OCI-LY3 (cell line): ENCODE data around the gene EDN2.

Experiments
- H2AFZ ChIP-seq: fragments of 200-600, 300-600 bp; shearing (Covaris generic); 2 replicates; pipeline ENCODE4 v1.6.0; 2014; ENCODE audit warnings: antibody characterized with exemption, low read depth, low read length
- H3K27ac ChIP-seq: fragments of 200-600, 300-600 bp; sonication (generic); 2 replicates; pipeline ENCODE4 v1.5.1; 2014; ENCODE audit warnings: mild to moderate bottlenecking, low read length, moderate library complexity, mixed read lengths
- H3K27me3 ChIP-seq: fragments of 200-600, 300-600 bp; sonication (generic); 2 replicates; pipeline ENCODE4 v1.6.1; 2014; ENCODE audit warnings: low read depth, low read length, mixed read lengths
- H3K36me3 ChIP-seq: fragments of 200-600, 300-600 bp; sonication (generic); replicated peaks from 2 replicates; pipeline ENCODE3; 2014; ENCODE audit warnings: low read depth, low read length, mixed read lengths
- H3K4me1 ChIP-seq: fragments of 300-600, 200-600 bp; sonication (generic); 2 replicates; pipeline ENCODE4 v1.6.1; 2014; ENCODE audit warnings: low read length, mixed read lengths
- H3K4me2 ChIP-seq: fragments of 200-600, 300-600 bp; sonication (generic); 2 replicates; pipeline ENCODE4 v1.6.1; 2014; ENCODE audit warnings: low read length, mixed read lengths
- H3K4me3 ChIP-seq: fragments of 300-600, 200-600 bp; sonication (generic); 2 replicates; pipeline ENCODE4 v1.5.1; 2014; ENCODE audit warnings: antibody characterized with exemption, mild to moderate bottlenecking, low read length, moderate library complexity
- H3K79me2 ChIP-seq: fragments of 300-600, 200-600 bp; shearing (Covaris generic); 2 replicates; pipeline ENCODE4 v1.6.1; 2014; ENCODE audit warnings: mild to moderate bottlenecking, low read length, mixed read lengths
- H3K9ac ChIP-seq: fragments of 300-600, 200-600 bp; shearing (Covaris generic); 2 replicates; pipeline ENCODE4 v1.6.0; 2014; ENCODE audit warnings: mild to moderate bottlenecking, low read length, moderate library complexity
- H3K9me3 ChIP-seq: fragments of 200-600, 300-600 bp; shearing (Covaris generic); 2 replicates; pipeline ENCODE4 v1.6.1; 2014; ENCODE audit warnings: low read length, mixed read lengths; ENCODE audit not compliant: insufficient read depth
- H4K20me1 ChIP-seq: fragments of 200-600, 300-600 bp; sonication (generic); 2 replicates; pipeline ENCODE4 v1.6.1; 2016; ENCODE audit warnings: low read length, mixed read lengths; ENCODE audit not compliant: insufficient read depth
- CTCF ChIP-seq: fragments of 200-600, 300-600 bp; sonication (generic); IDR thresholded peaks from 2 replicates; pipeline ENCODE4 v1.5.1; 2014; ENCODE audit warnings: antibody characterized with exemption, low read length, low read depth
- EZH2phosphoT487 ChIP-seq: fragments of 200-600 bp; shearing (Covaris generic); IDR thresholded peaks from 2 replicates; pipeline ENCODE4 v1.6.1; 2018; ENCODE audit warnings: antibody characterized with exemption, mixed run types, low read depth

EDN2 gene

GRCh38 chr1:41478118-41478748, 6.2 kb downstream of the EDN2 start:
- Histone ChIP-seq H3K4me3 (no peak overlapping the region), H3K9me3 (no peaks in the 10 kb centered on the region), H3K36me3 (no peaks in the 10 kb centered on the region), H3K9ac (no peak overlapping the region), H4K20me1 (no peaks in the 10 kb centered on the region), H3K4me1 (peaks cover 22% of the 10 kb centered on the region), H3K27me3 (no peaks in the 10 kb centered on the region), H2AFZ (no peak overlapping the region), H3K4me2 (no peak overlapping the region), H3K27ac (no peak overlapping the region), H3K79me2 (no peaks in the 10 kb centered on the region)
- TF ChIP-seq CTCF (no peak), EZH2phosphoT487 (no peak)

GRCh38 chr1:41476807-41477361, 7.6 kb downstream of the EDN2 start:
- TF ChIP-seq CTCF (no peak), EZH2phosphoT487 (no peak)
- H3K27me3 ChIP-seq, result no peaks in the 10 kb centered on the region
- no peaks in the 10 kb centered on the region for H3K9me3 ChIP-seq
- H3K27ac ChIP-seq, result no peak overlapping the region
- no peaks in the 10 kb centered on the region for H3K36me3 ChIP-seq
- no peaks in the 10 kb centered on the region for H3K79me2 ChIP-seq
- H3K4me3 ChIP-seq, result no peak overlapping the region
- H2AFZ ChIP-seq, result no peak overlapping the region
- H3K4me1 ChIP-seq, result peaks cover 12% of the 10 kb centered on the region; the same call in 1 of the 2 replicates
- no peaks in the 10 kb centered on the region for H4K20me1 ChIP-seq
- H3K9ac ChIP-seq, result no peak overlapping the region
- H3K4me2 ChIP-seq, result no peak overlapping the region

GRCh38 chr1:41475859-41476567, 8.5 kb downstream of the EDN2 start:
- TF ChIP-seq EZH2phosphoT487 (no peak), CTCF (no peak)
- Histone ChIP-seq H4K20me1 (no peaks in the 10 kb centered on the region), H2AFZ (no peak overlapping the region), H3K27me3 (no peaks in the 10 kb centered on the region), H3K9me3 (no peaks in the 10 kb centered on the region), H3K9ac (no peak overlapping the region), H3K79me2 (no peaks in the 10 kb centered on the region), H3K36me3 (no peaks in the 10 kb centered on the region), H3K4me3 (no peak overlapping the region), H3K4me2 (no peak overlapping the region), H3K27ac (no peak overlapping the region), H3K4me1 (peaks cover 8% of the 10 kb centered on the region; the same call in 1 of the 2 replicates)

GRCh38 chr1:41475346-41475745, 9.1 kb downstream of the EDN2 start:
- Histone ChIP-seq H3K79me2 (no peaks in the 10 kb centered on the region), H3K27me3 (no peaks in the 10 kb centered on the region), H2AFZ (no peak overlapping the region), H3K4me3 (no peak overlapping the region), H3K36me3 (no peaks in the 10 kb centered on the region), H3K9ac (no peak overlapping the region), H4K20me1 (no peaks in the 10 kb centered on the region), H3K9me3 (no peaks in the 10 kb centered on the region), H3K4me1 (peaks cover 5% of the 10 kb centered on the region; the same call in 1 of the 2 replicates), H3K4me2 (no peak overlapping the region), H3K27ac (no peak overlapping the region)
- TF ChIP-seq EZH2phosphoT487, result no peak
